HG02763 (cell line): ENCODE results near the gene C17orf67.

Source experiments
- ATAC-seq: cut with Tn5 transposase; IDR thresholded peaks from one replicate; pipeline ENCODE4 v1.9.1; 2021; ENCODE audit warnings: mild to moderate bottlenecking, moderate library complexity; ENCODE audit not compliant: unreplicated experiment

C17orf67 gene

DNA sequence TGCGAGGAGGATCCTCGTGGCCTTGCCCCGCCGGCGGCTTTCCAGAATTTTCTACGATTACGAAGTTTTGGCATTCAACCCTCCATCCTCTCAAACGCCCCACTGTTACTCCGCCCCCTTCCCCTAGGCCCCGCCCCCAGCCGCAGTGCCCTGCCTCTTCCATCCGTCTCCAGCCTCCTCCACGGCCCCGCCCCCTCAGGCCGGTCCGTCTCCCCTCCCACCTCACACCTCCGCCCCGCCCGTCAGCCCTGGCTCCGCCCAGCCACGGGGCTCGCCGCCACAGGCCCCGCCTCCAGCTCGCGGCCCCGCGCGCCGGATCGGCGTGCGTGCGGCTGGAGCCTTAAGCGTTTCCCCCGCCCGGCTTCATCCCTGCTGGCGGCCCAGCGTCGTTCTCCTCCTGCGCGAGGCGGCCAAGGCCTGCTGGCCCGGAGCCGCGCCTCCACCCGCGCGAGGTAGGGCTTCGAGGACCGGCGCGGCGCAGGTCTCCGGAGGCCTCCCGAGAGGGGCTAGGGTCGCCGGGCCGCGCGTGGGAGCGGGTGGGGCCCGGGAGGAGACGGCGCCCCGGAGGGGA, at the start of gene C17orf67, which contains the start of gene DGKE:
Gene C17orf67, minus strand, starts transcription at position 112 of the 571 bp plus-strand sequence. CDS start 18,110 bp downstream, outside the sequence.
Gene DGKE, plus strand, starts transcription at position 343 of the 571 bp plus-strand sequence. CDS start 645 bp downstream, outside the sequence.
- ATAC-seq = peak; percentile 79

GRCh38 chr17:56881685-56882295, 48.1 kb upstream of the C17orf67 start:
- ATAC-seq = no peak

GRCh38 chr17:56880571-56880970, 46.9 kb upstream of the C17orf67 start:
- ATAC-seq = no peak

GRCh38 chr17:56880133-56880532, 46.4 kb upstream of the C17orf67 start:
- no peak for ATAC-seq

GRCh38 chr17:56879280-56879679, 45.6 kb upstream of the C17orf67 start:
- ATAC-seq = no peak

DNA sequence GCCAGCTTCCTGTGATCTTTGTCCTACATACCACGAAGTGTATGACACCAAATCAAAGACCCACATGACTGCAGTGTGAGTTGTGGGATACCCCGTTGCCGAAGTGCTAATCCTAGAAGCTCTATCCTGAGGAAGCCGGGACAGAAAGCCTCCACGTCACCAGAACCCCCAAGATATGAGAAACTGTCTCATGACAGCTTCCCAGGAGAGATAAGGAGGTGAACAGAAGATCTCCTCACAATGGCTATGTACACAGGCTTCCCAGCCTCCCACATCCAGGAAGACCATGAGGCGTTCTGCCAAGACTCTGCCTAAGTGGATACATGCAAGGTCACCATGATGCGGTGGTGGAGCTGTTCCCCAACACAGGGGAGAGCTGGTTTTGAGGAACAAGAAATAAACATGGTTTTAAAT, 43.1 kb upstream of the C17orf67 start:
- ATAC-seq = no peak

DNA sequence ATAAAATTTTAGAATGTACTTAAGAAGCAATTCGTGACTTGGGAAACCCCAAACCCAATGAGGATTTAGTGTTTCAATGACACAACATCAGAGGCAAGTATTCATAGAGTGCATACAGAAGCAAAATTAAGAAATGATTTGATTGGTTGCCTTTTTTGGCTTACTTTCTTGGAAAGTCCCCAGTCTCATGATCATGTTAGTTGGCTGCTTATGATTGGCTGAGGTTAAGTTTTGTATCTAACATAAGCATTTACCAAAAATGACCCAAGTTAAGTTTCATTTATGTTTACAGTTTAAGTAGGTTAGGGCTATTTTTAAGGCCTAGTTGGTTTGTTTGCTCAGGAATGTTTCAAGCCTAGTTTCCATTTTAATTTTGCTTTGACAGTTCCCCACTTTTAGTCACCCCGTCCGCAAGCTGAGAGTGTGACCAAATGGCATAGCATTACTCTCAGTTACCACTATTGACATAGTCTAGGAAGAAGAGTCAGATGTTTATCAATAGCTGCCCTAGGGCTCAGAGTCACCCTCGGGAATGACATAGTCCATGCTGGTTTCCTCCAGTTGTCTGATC, 36.4 kb upstream of the C17orf67 start:
- peak; percentile 61 for ATAC-seq

- no peak for ATAC-seq
Observed at GRCh38 chr17:56868716-56869115, 35.0 kb upstream of the C17orf67 start.

- no peak for ATAC-seq
Observed at GRCh38 chr17:56867948-56868376, 34.2 kb upstream of the C17orf67 start.

DNA sequence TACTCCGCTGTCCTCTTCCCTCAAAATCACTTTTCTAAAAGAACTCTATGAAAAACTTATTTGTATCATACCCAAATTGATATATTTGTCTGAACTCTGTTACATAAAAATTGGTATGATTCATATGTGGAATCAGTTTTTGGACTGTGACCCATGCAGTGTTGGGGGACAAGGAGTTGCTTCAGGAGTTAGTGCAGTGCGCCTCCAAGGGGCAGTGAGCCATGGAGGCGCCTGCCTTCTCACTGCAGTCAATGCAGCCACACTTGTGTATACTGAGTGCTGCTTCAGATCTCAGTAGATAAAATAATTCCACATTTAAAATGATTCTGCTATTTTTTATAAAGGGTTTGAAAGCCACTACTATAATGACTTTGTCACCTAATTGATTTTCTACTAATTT, 32.8 kb upstream of the C17orf67 start:
- ATAC-seq = no peak

DNA sequence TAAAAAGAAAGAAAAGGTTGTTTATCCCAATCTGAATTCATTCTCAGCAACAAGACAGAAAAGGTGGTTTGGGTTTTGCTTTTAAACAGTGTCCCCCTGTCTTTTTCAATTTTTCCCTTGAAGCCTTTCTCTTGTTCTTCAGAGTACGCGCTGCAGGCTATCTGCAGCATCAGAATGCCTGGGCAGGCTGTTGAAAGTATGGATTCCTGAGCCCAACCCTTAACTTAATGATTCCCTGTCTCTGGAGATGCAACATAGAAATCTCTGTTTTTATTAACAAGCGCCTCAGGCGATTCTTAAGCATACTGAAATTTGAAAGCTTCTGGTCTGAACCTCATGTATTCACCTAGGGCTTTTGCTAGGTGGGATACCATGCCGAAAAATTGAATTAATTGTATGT, 32.4 kb upstream of the C17orf67 start:
- no peak for ATAC-seq

GRCh38 chr17:56863974-56864373, 30.3 kb upstream of the C17orf67 start:
- no peak for ATAC-seq

GRCh38 chr17:56861899-56862298, 28.2 kb upstream of the C17orf67 start:
- ATAC-seq = no peak

GRCh38 chr17:56851008-56851407, 17.3 kb upstream of the C17orf67 start:
- ATAC-seq = no peak

DNA sequence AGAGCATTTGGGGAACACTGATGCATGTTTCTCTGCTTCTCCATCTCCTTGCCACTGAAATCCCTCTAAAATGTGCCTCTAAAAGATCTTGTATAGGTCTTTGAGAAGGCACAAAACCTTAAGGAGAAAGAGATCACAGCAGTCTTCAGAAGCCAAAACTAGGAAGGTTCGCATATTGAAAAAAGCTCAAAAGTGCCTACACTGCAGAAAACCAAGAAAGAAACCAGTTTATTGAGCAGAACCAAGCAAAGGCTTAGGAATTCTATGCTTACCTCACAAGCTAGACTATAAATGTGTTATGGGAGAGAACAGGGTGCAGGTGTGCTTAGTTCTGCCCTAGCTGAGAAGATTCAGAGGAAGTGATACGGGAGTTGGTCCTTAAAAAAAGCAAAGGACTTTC, 16.9 kb upstream of the C17orf67 start:
- ATAC-seq = no peak

- no peak for ATAC-seq
Observed at GRCh38 chr17:56849131-56849530, 15.4 kb upstream of the C17orf67 start.

DNA sequence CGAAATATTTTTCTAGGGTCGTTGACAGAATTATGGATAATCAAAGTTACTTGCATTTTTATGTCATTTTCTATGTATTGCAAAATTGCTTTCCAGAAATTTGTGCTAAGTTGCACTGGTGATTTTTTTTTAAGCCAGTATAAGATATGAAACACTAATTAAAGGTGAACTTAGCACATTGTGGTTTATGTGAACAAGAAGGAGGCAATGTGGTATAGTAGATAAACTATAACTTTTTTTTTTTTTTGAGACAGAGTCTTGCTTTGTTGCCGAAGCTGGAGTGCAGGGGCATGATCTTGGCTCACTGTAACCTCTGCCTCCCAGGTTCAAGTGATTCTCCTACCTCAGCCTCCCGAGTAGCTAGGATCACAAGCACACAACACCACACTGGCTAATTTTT, 13.4 kb upstream of the C17orf67 start:
- ATAC-seq = no peak

DNA sequence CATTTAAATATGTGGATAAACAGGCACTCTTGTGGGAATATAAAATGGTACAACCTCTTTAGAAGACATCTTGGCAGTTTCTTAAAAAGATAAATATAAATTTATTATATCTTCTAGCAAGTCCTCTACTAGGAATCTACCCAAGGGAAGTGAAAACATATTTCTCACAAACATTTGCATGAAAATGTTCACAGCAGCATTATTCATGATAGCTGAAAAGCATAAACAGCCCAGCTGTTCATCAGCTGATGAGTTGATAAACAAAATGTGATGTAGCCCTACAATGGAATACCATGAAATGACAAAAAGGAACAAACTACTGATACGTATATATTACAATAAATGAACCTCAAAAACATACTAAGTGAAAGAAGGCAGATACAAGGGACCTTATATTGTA, 12.2 kb upstream of the C17orf67 start:
- no peak for ATAC-seq

GRCh38 chr17:56842577-56842976, 8.9 kb upstream of the C17orf67 start:
- no peak for ATAC-seq

DNA sequence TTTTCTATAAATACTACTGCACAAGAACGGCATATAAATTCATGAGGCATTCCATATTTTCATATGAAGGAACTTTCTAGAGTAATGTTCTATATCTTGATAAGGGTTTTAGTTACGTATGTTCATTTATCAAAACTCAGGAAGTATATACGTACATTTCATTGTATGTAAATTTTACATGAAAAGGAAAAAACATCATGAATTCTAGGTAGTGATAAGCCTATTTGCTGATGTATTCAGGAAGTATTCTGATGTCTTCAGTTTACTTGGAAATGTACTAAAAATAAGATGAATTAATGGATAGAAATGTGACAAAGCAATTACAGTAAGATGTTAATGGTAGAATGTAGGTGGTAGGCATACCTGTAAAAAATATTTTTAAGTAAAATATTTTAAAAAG, 5.0 kb upstream of the C17orf67 start:
- ATAC-seq = no peak

- no peak for ATAC-seq
Observed at GRCh38 chr17:56835264-56835585, 1.5 kb upstream of the C17orf67 start.
